Activated T-helper 17 cell treated with anti-CD3 and anti-CD28 coated beads, Interleukin-2, amount 50 U/mL, for 72 hours (primary cell): ENCODE results near the gene CYP2D6. TPM values are rescaled to one million over a fixed set of nuclear protein-coding genes. Genes with fewer than 3 reads are reported as not detected.
"Not testable (repeated sequence)": the region's sequence is repeated elsewhere in the genome, so short reads cannot be mapped to it uniquely, and the experiment has no call there.

ENCODE experiments used
- ATAC-seq: fragments of 150-1000 bp; cut with Tn5 transposase; replicated peaks from 2 replicates; pipeline ENCODE4 v1.10.0; 2021; ENCODE audit warnings: mild to moderate bottlenecking, moderate library complexity
- H3K27ac Mint-ChIP-seq: one replicate; pipeline ENCODE4 v1.8.0; 2022; ENCODE audit warnings: mixed read lengths
- H3K27me3 Mint-ChIP-seq: one replicate; pipeline ENCODE4 v1.8.0; 2022; ENCODE audit warnings: mixed read lengths
- H3K36me3 Mint-ChIP-seq: one replicate; pipeline ENCODE4 v1.8.0; 2022; ENCODE audit warnings: low read depth, mild to moderate bottlenecking, mixed read lengths
- H3K4me1 Mint-ChIP-seq: one replicate; pipeline ENCODE4 v1.8.0; 2022; ENCODE audit warnings: mixed read lengths
- H3K4me3 Mint-ChIP-seq: one replicate; pipeline ENCODE4 v1.8.0; 2022; ENCODE audit warnings: mild to moderate bottlenecking, mixed read lengths
- H3K9me3 Mint-ChIP-seq: one replicate; pipeline ENCODE4 v1.8.0; 2022; ENCODE audit warnings: mixed read lengths
- total RNA-seq, 2 donors: library from RNA; stranded (reverse); gene quantifications; one replicate each; pipeline ENCODE4 v1.2.3, GENCODE V29; 2022

CYP2D6 gene
- total RNA-seq, 2 donors from 2014 or later, result 5.5 to 6.3 TPM

DNA sequence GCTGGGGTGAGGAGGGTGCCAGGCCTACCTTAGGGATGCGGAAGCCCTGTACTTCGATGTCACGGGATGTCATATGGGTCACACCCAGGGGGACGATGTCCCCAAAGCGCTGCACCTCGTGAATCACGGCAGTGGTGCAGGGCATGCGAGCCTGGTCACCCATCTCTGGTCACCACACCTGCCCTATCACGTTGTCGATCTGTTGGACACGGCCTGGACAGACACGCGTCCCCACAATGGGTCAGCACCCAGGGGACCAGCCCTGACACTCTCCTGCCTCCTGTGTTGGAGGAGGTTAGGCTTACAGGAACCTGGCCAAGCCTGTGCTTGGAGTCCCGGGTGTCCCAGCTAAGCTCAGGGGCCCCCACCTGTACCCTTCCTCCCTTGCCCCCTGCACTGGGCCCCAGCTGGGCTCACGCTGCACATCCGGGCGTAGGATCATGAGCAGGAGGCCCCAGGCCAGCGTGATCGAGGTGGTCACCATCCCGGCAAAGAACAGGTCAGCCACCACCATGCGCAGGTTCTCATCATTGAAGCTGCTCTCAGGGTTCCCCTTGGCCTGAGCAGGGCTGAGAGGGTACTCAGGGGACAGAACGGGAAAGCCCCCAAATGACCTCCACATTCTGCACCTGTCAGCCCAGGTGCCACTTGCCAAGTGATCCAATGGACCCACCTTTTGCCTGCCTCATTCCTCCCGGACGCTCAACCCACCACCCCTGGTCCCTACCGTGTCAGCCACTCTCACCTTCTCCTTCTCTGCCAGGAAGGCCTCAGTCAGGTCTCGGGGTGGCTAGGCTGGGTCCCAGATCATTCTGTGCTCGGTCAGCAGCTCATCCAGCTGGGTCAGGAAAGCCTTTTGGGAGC is 20.3 kb upstream of the CYP2D6 start:
- ATAC-seq, result peak; percentile 29

DNA sequence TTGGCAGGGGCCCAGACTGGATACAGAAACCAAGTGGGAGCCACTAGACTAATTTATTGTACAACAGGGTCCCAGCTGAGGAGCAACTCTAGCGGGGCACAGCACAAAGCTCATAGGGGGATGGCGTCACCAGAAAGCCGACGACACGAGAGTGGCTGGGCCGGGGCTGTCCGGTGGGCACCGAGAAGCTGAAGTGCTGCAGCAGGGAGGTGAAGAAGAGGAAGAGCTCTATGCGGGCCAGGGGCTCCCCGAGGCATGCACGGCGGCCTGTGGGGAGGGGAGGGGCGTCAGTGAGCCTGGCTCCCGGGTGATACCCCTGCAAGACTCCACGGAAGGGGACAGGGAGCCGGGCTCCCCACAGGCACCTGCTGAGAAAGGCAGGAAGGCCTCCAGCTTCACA is 19.2 kb upstream of the CYP2D6 start:
- H3K9me3 Mint-ChIP-seq, H3K27ac Mint-ChIP-seq, ATAC-seq, H3K4me3 Mint-ChIP-seq, H3K27me3 Mint-ChIP-seq, H3K4me1 Mint-ChIP-seq: not testable (repeated sequence)
- H3K36me3 Mint-ChIP-seq, result peaks cover 30% of the 10 kb centered on the region

More for the DNA sequence above, 20.3 kb upstream of the CYP2D6 start:
- Mint-ChIP-seq H3K9me3 (no peaks in the 10 kb centered on the region), H3K27ac (no peak overlapping the region), H3K27me3 (no peaks in the 10 kb centered on the region), H3K4me3 (no peak overlapping the region), H3K36me3 (peaks cover 36% of the 10 kb centered on the region), H3K4me1 (peaks cover 5% of the 10 kb centered on the region)

DNA sequence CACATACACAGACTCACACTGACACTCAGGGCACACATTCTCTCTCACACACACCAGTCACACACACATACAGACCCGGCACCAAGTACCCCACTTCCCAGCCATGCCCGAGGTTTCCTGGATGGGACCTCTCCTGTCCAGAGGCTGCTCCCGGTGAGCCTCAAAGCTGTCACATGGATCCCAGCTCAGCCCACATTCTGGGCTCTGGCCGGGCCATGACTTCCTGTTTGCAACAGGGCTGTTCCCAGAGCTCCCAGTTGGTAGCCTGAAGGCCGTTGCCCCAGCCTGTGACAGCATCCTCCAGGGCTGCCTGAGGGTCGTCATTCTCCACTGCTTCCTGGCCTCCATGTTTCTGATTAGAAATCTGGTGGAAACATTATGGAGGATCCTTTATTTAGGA is 14.6 kb upstream of the CYP2D6 start:
- no peaks in the 10 kb centered on the region for H3K9me3 Mint-ChIP-seq
- no peaks in the 10 kb centered on the region for H3K27me3 Mint-ChIP-seq

DNA sequence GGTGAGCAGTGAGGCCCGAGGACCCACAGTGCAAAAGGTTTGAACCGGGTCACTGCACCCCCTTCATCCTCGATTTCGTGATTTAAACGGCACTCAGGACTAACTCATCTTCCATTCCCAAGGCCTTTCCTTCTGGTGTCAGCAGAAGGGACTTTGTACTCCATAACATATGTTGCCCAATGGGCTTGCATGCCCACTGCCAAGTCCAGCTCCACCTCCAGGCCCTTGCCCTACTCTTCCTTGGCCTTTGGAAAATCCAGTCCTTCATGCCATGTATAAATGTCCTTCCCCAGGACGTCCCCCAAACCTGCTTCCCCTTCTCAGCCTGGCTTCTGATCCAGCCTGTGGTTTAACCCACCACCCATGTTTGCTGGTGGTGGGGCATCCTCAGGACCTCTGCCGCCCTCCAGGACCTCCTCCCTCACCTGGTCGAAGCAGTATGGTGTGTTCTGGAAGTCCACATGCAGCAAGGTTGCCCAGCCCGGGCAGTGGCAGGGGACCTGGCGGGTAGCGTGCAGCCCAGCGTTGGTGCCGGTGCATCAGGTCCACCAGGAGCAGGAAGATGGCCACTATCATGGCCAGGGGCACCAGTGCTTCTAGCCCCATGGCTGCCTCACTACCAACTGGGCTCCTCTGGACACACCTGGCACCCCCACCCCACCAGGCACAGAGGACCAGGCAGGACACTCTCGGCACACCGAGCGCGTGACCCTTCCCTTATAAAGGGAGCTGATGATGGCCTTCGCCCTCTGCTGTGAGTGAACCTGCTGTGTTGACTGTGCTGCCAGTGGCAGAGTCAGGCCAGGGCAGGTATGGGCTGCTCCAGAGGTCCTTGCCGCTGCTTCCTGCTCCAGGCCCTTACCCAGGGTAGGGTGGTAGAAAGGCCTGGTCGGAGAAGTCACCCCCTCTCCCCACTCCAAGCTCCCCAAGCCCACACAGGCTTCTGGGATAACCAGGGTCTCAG is 13.5 kb upstream of the CYP2D6 start:
- H3K36me3 Mint-ChIP-seq, result peaks cover 32% of the 10 kb centered on the region
- not testable (repeated sequence) for H3K4me3 Mint-ChIP-seq, H3K27me3 Mint-ChIP-seq, H3K4me1 Mint-ChIP-seq, H3K9me3 Mint-ChIP-seq, H3K27ac Mint-ChIP-seq, ATAC-seq

More for the DNA sequence above, 14.6 kb upstream of the CYP2D6 start:
- peaks cover 29% of the 10 kb centered on the region for H3K36me3 Mint-ChIP-seq
- H3K27ac Mint-ChIP-seq, result peak overlapping the region; percentile 8
- no peak for ATAC-seq
- no peak overlapping the region for H3K4me3 Mint-ChIP-seq
- no peaks in the 10 kb centered on the region for H3K4me1 Mint-ChIP-seq

DNA sequence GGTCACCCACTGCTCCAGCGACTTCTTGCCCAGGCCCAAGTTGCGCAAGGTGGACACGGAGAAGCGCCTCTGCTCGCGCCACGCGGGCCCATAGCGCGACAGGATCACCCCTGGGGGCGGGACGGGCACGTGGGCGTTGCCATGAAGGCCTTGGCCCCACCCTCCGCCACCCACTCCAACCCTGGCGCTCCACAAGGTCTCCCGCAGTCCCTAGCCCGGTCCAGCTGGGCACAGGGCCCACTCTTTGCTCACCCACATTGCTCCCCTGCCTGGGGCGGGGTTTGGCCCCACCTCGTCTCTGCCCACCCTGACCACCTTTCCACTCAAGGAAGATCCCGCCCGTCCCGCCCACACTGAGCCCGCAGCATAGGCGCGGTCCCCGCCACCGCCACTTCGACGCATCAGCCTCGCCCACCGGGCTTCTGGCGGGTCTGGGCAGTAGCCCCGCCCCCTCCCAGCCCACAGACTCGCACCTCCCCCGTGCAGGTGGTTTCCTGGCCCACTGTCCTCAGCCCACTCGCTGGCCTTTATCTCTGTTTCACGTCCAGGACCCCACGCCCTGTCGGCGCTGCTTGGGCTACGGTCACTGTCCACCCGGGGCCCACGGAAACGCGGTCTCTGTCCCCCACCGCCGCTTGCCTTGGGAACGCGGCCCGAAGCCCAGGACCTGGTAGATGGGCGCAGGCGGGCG is 12.3 kb upstream of the CYP2D6 start:
- ATAC-seq, result no peak
- Mint-ChIP-seq H3K4me1 (no peaks in the 10 kb centered on the region), H3K36me3 (peaks cover 28% of the 10 kb centered on the region), H3K4me3 (no peak overlapping the region), H3K27me3 (no peaks in the 10 kb centered on the region), H3K9me3 (no peaks in the 10 kb centered on the region), H3K27ac (no peak overlapping the region)

DNA sequence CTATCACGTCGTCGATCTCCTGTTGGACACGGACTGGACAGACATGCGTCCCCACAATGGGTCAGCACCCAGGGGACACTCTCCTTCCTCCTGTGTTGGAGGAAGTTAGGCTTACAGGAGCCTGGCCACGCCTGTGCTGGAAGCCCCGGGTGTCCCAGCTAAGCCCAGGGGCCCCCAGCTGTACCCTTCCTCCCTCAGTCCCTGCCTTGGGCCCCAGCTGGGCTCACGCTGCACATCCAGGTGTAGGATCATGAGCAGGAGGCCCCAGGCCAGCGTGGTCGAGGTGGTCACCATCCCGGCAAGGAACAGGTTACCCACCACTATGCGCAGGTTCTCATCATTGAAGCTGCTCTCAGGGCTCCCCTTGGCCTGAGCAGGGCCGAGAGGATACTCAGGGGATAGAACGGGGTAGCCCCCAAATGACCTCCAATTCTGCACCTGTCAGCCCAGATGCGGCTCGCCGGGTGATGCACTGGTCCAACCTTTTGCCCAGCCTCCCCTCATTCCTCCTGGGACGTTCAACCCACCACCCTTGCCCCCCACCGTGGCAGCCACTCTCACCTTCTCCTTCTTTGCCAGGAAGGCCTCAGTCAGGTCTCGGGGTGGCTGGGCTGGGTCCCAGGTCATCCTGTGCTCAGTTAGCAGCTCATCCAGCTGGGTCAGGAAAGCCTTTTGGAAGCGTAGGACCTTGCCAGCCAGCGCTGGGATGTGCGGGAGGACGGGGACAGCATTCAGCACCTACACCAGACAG is 10.9 kb upstream of the CYP2D6 start:
- not testable (repeated sequence) for H3K27me3 Mint-ChIP-seq, H3K4me3 Mint-ChIP-seq, H3K4me1 Mint-ChIP-seq, H3K27ac Mint-ChIP-seq, H3K9me3 Mint-ChIP-seq, ATAC-seq
- H3K36me3 Mint-ChIP-seq, result peaks cover 20% of the 10 kb centered on the region

DNA sequence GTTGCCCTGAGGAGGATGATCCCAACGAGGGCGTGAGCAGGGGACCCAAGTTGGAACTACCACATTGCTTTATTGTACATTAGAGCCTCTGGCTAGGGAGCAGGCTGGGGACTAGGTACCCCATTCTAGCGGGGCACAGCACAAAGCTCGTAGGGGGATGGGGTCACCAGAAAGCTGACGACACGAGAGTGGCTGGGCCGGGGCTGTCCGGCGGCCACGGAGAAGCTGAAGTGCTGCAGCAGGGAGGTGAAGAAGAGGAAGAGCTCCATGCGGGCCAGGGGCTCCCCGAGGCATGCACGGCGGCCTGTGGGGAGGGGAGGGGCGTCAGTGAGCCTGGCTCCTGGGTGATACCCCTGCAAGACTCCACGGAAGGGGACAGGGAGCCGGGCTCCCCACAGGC is 9.5 kb upstream of the CYP2D6 start:
- not testable (repeated sequence) for ATAC-seq, H3K27ac Mint-ChIP-seq, H3K27me3 Mint-ChIP-seq, H3K36me3 Mint-ChIP-seq, H3K4me3 Mint-ChIP-seq, H3K9me3 Mint-ChIP-seq, H3K4me1 Mint-ChIP-seq

DNA sequence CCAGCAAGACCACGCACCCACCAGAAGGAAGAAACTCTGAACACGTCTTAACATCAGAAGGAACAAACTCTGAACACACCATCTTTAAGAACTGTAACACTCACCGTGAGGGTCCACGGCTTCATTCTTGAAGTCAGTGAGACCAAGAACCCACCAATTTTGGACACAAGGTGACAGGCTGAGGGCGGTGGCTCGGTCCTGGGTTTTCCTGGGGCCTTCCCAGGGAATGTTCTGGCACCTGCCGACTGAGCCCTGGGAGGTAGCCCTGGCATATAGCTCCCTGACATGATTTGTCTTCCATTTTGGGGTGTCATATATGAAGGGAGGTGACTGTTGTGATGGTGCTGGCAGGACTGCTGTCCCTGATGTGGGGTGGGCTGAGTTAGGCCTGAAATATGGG is 8.9 kb upstream of the CYP2D6 start:
- H3K4me3 Mint-ChIP-seq, ATAC-seq, H3K4me1 Mint-ChIP-seq, H3K27ac Mint-ChIP-seq, H3K27me3 Mint-ChIP-seq, H3K9me3 Mint-ChIP-seq, H3K36me3 Mint-ChIP-seq: not testable (repeated sequence)

DNA sequence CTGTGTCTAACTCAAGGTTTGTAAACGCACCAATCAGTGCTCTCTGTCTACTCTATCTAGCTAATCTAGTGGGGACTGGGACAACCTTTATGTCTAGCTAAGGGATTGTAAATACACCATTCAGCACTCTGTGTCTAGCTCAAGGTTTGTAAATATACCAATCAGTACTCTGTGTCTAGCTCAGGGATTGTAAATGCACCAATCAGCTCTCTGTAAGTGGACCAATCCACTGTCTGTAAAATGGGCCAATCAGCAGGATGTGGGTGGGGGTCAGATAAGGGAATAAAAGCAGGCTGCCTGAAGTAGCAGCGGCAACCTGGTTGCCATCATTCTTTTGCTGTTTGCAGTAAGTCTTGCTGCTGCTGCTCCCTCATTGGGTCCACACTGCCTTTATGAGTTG is 8.4 kb upstream of the CYP2D6 start:
- Mint-ChIP-seq H3K36me3 (peaks cover 9% of the 10 kb centered on the region), H3K4me3 (no peak overlapping the region), H3K27ac (no peak overlapping the region), H3K4me1 (no peaks in the 10 kb centered on the region), H3K9me3 (no peaks in the 10 kb centered on the region), H3K27me3 (no peaks in the 10 kb centered on the region)
- ATAC-seq, result no peak

DNA sequence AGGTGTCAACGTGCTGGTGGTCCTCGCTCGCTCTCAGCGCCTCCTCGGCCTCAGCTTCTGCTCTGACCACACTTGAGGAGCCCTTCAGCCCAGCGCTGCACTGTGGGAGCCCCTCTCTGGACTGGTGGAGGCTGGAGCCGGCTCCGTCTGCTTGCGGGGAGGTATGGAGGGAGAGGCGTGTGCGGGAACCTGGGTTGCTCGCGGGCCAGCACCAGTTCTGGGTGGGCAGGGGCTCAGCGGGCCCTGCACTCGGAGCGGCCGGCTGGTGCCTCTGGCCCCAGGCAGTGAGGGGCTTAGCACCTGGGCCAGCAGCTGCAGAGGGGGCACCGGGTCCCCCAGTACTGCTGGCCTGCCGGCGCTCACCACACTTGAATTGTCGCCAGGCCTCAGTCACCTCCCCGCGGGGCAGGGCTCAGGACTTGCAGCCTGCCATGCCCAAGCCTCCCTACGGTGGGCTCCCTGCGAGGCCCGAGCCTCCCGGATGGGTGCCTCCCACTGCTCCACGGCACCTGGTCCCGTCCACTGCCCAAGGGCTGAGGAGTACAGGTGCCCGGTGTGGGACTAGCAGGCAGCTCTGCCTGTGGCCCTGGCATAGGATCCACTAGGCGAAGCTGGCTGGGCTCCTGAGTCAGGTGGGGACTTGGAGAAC is 7.6 kb upstream of the CYP2D6 start:
- H3K4me1 Mint-ChIP-seq, result no peaks in the 10 kb centered on the region
- H3K9me3 Mint-ChIP-seq, result no peaks in the 10 kb centered on the region
- no peak overlapping the region for H3K27ac Mint-ChIP-seq
- H3K4me3 Mint-ChIP-seq, result no peak overlapping the region
- peaks cover 9% of the 10 kb centered on the region for H3K36me3 Mint-ChIP-seq
- ATAC-seq, result no peak
- H3K27me3 Mint-ChIP-seq, result no peaks in the 10 kb centered on the region

DNA sequence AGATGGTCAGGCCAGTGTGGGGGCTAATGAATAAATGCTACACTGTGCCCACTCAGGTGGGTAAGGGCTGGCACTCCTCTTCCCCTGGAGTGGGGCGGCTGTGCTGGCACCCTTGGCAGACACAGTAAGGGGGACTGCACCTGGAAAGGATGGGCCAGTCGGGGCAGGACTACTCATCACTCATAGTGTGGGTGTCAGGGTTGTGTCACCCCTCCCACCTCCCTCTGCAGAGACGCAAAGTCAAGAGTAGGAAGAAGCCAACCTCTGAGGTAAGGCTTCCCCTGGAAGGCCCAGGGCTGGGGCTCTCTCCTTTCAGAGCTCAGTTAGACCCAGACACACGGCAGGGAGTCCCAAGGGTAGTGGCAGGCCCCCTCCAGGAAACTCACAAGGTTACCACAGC is 5.1 kb upstream of the CYP2D6 start:
- H3K36me3 Mint-ChIP-seq, H3K9me3 Mint-ChIP-seq, H3K27me3 Mint-ChIP-seq, H3K4me1 Mint-ChIP-seq, H3K27ac Mint-ChIP-seq, H3K4me3 Mint-ChIP-seq: not testable (repeated sequence)
- peak; percentile 95 for ATAC-seq

DNA sequence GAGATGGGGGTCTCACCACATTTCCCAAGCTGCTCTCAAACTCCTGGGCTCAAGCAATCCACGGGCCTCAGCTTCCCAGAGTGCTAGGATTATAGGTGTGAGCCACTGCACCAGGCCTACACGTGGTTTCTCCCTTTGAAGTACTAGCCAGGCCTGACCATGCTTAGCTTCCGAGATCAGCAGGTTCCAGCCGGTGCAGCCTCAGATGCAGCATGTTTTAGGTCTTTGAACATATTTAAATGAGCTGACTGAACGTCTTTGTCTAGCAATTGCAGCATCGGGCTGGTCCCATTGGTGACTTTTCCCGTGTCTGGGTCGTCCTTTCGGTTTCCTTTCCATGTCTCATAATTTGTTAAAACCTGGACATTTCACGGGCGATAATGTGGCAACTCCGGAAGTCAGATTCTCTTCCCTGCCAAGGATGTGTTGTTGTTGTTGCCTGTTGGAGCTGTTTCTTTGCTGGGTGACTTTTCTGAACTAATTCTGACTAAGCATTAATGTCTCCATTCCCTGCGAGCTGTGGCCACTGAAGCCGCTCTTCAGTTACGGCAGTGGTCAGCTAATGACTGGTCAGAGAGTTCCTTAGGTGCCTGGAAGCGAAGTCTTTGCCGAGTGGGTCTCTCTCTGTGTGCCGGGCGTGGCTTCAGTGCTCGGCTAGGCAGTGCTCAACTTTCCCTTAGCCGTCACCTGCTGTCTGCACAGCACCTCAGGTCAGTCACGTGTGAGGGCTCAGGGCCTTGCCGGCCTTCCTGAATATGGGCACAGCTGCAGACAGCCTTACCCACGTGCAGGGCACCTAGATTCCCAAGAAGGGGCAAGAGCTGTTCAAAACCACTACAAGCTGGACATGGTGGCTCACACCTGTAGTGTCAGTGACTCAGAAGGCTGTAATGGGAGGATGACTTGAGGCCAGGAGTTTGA is 3.8 kb upstream of the CYP2D6 start:
- H3K4me3 Mint-ChIP-seq, result no peak overlapping the region

DNA sequence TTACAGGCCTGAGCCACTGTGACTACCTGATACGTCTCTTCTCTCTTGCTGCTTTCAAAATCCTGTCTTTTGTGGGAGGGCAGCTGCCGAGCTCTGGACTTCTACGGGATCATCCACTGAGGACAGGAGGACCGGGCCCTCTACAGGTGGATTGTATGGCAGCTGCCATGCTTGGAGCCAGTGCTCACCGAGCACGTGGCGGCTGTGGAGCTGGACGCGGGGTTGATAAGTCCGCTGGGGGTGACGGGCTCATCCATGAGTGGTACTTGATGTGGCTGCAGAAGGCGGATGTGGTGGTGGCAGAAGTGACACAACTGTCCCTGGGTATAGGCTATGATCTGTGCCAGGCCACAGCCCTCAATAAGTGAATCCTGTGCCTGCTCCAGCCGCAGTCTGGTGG is 1.8 kb upstream of the CYP2D6 start:
- H3K27ac Mint-ChIP-seq, result no peak overlapping the region

More for the DNA sequence above, 3.8 kb upstream of the CYP2D6 start:
- H3K27ac Mint-ChIP-seq, result no peak overlapping the region
- no peaks in the 10 kb centered on the region for H3K9me3 Mint-ChIP-seq
- H3K36me3 Mint-ChIP-seq, result no peaks in the 10 kb centered on the region
- H3K27me3 Mint-ChIP-seq, result no peaks in the 10 kb centered on the region
- ATAC-seq, result no peak
- H3K4me1 Mint-ChIP-seq, result no peaks in the 10 kb centered on the region

More for the DNA sequence above, 1.8 kb upstream of the CYP2D6 start:
- no peaks in the 10 kb centered on the region for H3K36me3 Mint-ChIP-seq
- H3K4me1 Mint-ChIP-seq, result no peaks in the 10 kb centered on the region
- H3K9me3 Mint-ChIP-seq, result no peaks in the 10 kb centered on the region
- no peak for ATAC-seq
- no peak overlapping the region for H3K4me3 Mint-ChIP-seq
- no peaks in the 10 kb centered on the region for H3K27me3 Mint-ChIP-seq
